GM21367 (cell line): ENCODE data around the gene POLR3B.
"Not testable (repeated sequence)": the region's sequence is repeated elsewhere in the genome, so short reads cannot be mapped to it uniquely, and the experiment has no call there.

Experiments used
- ATAC-seq: cut with Tn5 transposase; IDR thresholded peaks from one replicate; pipeline ENCODE4 v1.9.1; 2021; ENCODE audit not compliant: unreplicated experiment

Gene POLR3B

DNA sequence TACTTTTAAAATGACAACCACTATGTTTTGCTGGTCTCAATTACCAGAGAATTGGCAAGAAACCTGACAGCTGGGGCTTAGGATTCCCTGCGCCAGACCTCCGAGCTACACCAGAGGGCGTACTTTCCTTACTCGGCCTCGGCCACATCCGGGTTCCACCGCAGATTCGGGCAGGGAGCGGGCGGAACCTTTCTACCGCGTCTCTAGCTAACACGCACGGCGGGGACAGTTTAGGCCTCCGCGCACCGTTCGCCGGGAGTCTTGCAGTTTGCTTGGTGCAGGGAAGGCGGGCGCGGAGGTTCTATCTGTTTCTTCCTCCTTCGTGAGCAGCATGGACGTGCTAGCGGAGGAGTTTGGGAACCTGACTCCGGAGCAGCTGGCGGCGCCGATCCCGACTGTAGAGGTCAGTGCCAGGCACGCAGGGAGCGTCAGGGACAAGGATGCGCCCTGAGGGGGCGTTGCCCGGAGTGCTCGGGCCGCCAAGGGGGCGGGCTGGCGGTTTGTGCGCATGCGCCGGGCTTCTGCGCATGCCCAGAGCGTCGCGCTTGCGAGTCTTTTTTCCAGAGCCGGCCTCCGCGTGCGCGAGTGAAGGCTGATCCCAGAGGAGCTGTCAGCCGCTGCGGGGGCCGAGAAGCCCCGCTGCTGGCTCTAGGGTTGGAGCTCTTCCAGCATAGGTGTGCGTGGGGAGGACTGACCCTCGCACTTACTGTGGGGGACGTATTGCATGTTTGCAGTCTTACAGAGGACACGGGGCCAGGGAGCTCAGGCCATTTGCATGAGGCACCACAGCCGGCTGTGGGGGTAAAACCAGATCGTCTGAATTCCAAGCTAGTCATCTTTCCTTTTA, at the start of gene POLR3B:
POLR3B (plus strand) TSS at position 200 of the 847 bp plus-strand sequence; CDS start at position 332, 132 bp downstream.
- peak; percentile 90 for ATAC-seq

- ATAC-seq = no peak
Observed at GRCh38 chr12:106308121-106308520, 49.4 kb upstream of the POLR3B start.

DNA sequence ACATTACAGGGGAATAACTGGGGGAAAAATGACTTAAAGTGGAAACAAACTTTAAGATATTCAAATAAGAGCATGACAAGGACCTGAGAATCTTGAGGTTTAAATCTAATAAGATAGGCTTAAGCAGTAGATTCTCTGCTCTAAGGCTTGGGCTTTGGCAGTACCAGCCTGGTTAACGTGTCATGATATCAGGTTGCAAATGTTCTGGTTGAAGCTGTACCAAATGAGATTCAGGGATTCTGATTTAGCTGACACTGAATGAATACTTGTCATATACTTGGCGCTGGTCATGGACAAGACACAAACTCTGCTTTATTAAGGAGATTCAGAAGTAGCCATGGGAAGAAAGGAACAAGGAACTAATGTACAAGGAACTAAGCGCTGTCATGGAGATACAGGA, 48.9 kb upstream of the POLR3B start:
- no peak for ATAC-seq

- ATAC-seq = no peak
Observed at GRCh38 chr12:106309671-106310505, 47.7 kb upstream of the POLR3B start.

- no peak for ATAC-seq
Observed at GRCh38 chr12:106310687-106311086, 46.9 kb upstream of the POLR3B start.

- ATAC-seq = no peak
Observed at GRCh38 chr12:106311139-106311538, 46.4 kb upstream of the POLR3B start.

GRCh38 chr12:106313413-106313812, 44.1 kb upstream of the POLR3B start:
- ATAC-seq = not testable (repeated sequence)

GRCh38 chr12:106315523-106315922, 42.0 kb upstream of the POLR3B start:
- ATAC-seq = no peak

- ATAC-seq = no peak
Observed at GRCh38 chr12:106317406-106318082, 40.0 kb upstream of the POLR3B start.

DNA sequence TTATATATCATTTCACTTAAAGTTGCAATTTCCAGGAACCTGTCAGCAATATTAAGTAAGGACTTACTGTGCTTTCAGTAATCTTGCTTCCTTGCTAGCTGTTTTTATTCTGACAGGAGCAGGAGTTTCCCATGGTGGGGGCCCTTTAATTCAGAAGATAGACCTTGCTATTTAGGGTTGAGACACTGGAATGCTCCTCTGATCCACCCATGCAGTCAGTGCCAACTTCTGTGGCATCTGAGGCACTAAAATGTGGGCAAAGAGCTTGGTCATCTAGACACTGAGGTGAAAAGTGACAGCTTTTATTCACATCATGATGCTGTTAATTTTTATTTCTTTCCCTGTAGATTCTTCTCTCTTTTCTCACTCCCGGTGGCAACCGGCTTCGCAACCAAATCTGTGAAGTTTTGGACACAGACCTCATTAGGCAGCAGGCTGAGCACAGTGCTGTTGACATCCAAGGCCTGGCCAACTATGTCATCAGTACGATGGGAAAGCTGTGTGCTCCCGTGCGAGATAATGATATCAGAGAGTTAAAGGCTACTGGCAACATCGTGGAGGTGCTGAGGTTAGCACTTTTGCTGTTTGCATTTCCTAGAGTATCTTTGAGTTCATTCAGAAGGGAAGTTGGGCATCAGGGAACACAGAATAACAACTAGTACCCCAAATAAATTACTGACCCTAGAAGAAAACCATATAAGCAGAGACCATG, 36.3 kb upstream of the POLR3B start:
- no peak for ATAC-seq

DNA sequence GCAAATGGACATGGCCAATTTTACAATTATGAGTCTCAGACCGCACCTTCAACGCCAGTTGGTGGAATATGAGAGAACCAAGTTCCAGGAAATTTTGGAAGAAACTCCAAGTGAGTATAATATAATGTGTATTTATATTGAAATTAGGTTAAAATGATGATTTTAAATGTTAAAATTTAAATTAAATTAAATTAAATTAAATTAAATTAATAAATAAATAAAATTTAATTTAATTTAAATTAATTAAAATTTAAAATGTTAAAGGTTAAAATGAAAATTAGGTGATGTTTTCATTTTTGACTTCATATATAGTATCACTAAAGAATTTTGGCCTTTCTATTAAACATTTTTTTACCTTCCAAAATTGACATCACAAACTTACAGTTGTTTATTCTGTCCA, 34.0 kb upstream of the POLR3B start:
- no peak for ATAC-seq

DNA sequence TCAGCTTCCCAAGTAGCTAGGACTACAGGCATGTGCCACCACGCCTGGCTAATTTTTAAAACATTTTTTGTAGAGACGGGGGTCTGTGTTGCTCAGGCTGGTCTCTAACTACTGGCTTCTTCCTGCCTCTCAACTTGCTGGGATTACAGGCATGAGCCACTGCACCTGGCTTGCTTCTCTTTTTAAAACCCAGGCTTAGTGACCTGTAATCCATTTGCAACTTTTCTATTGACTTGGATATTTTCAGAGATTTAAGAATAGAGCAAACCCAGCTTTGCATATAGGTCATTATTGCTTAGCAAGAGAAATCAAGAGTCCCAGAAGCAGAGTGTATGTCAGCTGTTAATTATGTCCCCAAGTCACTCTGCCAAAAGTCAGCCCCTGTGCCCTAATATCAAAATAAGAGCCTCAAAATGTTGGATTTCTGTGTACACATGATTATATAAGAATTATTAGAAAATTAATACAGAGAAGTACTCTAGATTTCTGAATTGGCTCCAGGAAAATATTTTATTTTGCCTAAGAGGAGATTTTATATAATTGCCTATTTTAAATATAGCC, 30.2 kb upstream of the POLR3B start:
- no peak for ATAC-seq

DNA sequence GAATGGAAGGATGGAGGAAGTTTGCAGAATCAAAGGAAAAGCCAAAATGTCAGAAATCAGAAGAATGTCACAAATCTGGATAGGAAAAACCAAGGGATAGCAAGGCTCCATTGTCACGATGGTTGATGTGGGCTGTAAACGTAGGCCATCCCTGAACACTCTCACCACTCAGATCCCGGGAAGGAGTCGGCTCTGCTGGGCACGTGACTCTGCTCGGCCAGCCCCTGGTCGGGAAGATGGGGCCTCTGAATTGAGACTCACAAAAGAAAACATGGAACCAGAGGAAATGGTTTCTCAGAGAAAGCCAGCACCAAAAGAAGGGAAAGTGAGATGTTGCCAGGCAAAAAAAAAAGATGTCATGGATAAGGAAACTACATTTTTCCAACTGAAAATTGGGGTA, 28.8 kb upstream of the POLR3B start:
- ATAC-seq = no peak

DNA sequence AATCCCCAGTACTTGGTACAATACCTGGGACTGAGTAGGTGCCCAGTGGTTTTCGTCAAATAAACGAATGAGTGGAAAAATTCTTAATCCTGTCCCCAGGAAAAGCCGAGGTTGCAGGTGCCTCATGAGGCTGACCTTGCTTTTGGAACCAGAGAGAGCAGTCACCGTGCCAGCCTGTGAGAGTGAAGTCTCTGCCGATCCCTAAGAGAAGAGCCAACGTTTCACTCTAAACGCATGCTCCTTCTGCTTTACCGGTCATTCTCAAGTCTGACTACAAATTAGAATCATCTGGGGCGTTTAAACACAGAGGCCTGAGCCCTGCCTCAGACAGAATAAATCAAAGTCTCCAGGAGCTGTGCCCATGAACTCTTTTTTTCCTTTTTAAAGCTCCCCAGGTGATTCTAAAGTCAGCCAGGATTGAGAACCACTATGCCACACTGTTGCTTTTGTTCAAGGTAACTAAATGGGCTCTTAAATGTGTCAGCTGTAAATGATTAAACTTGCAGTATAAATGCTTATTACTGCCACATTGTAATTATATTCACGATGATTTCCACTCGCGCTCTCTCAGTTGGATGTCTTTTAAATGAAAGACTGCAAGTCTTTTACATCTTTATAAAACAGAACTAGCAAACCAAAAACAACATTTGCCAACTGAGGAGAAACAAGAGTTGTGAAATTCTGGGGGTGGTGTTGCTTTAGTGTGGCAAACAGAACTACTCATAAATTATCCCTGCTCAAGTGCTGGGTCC, 28.1 kb upstream of the POLR3B start:
- ATAC-seq = no peak

DNA sequence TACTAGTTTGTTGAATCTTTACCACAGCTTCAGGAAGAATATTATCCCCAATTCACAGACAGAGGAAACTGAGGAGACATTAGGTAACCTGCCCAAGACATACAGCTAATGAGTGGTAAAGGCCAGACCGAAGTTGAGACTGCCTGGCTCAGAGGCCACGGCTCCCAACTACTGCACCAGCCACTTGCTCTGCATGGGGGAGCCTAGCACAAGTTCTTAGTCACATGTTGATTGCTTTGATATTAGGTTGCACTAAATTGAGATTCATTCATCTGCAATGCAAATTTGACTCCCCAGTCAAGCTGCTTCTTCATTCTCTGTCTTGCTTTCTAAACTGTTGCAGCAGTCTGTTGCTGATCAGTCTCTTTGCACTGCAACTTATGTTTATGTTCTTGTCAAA, 25.9 kb upstream of the POLR3B start:
- no peak for ATAC-seq

GRCh38 chr12:106332536-106332935, 25.0 kb upstream of the POLR3B start:
- no peak for ATAC-seq

GRCh38 chr12:106333010-106333409, 24.5 kb upstream of the POLR3B start:
- ATAC-seq = no peak

GRCh38 chr12:106333756-106334155, 23.8 kb upstream of the POLR3B start:
- ATAC-seq = no peak

GRCh38 chr12:106341086-106341877, 16.3 kb upstream of the POLR3B start:
- no peak for ATAC-seq
